Neural progenitor cell (in vitro differentiated cells): Measurements from ENCODE around the gene ZSCAN16. TPM values are rescaled to one million over a fixed set of nuclear protein-coding genes. Genes with fewer than 3 reads are reported as not detected.
"Not testable (repeated sequence)": the region's sequence is repeated elsewhere in the genome, so short reads cannot be mapped to it uniquely, and the experiment has no call there.

ENCODE experiments used
- DNase-seq: peaks from one replicate; pipeline ENCODE4 v3.0.0-alpha.2; 2016; ENCODE audit warnings: low spot score
- H2AFZ ChIP-seq: fragments of 200-600 bp; sonication (generic); replicated peaks from 2 replicates; pipeline ENCODE4 v1.6.1; 2016; ENCODE audit warnings: antibody characterized with exemption
- H3F3A ChIP-seq: fragments of 200-600 bp; sonication (generic); 2 replicates; pipeline ENCODE4 v1.6.1; 2016; ENCODE audit warnings: antibody characterized with exemption, low read depth
- H3K27ac ChIP-seq: fragments of 200-600 bp; sonication (generic); 2 replicates; pipeline ENCODE4 v1.5.1; 2016; ENCODE audit warnings: mild to moderate bottlenecking
- H3K27me3 ChIP-seq: fragments of 200-600 bp; sonication (generic); 2 replicates; pipeline ENCODE4 v1.6.1; 2016; ENCODE audit warnings: mild to moderate bottlenecking, moderate library complexity
- H3K36me3 ChIP-seq: fragments of 200-600 bp; sonication (generic); 2 replicates; pipeline ENCODE4 v1.5.1; 2016
- H3K4me1 ChIP-seq: fragments of 200-600 bp; sonication (generic); 2 replicates; pipeline ENCODE4 v1.6.1; 2016; ENCODE audit warnings: mixed run types
- H3K4me2 ChIP-seq: fragments of 200-600 bp; sonication (generic); 2 replicates; pipeline ENCODE4 v1.6.1; 2016
- H3K4me3 ChIP-seq: fragments of 200-600 bp; sonication (generic); 2 replicates; pipeline ENCODE4 v1.5.1; 2016
- H3K79me2 ChIP-seq: fragments of 200-600 bp; sonication (generic); 2 replicates; pipeline ENCODE4 v1.6.1; 2016; ENCODE audit warnings: low read depth
- H3K9ac ChIP-seq: fragments of 200-600 bp; sonication (generic); 2 replicates; pipeline ENCODE4 v1.6.1; 2016
- H3K9me3 ChIP-seq: fragments of 200-600 bp; sonication (generic); 2 replicates; pipeline ENCODE4 v1.5.1; 2016; ENCODE audit warnings: low read depth
- H4K20me1 ChIP-seq: fragments of 200-600 bp; sonication (generic); 2 replicates; pipeline ENCODE4 v1.6.1; 2016; ENCODE audit warnings: low read depth
- H3K27ac Mint-ChIP-seq: 3 replicates; pipeline ENCODE4 v1.8.0; 2021; ENCODE audit warnings: mixed read lengths
- H3K27me3 Mint-ChIP-seq: 2 replicates; pipeline ENCODE4 v1.8.0; 2022; ENCODE audit warnings: low read depth, mild to moderate bottlenecking, inconsistent platforms, moderate library complexity, mixed read lengths; ENCODE audit not compliant: insufficient read depth
- H3K36me3 Mint-ChIP-seq: 3 replicates; pipeline ENCODE4 v1.8.0; 2021; ENCODE audit warnings: mixed read lengths
- H3K4me1 Mint-ChIP-seq: 3 replicates; pipeline ENCODE4 v1.8.0; 2021; ENCODE audit warnings: mixed read lengths
- H3K4me3 Mint-ChIP-seq: 3 replicates; pipeline ENCODE4 v1.8.0; 2021; ENCODE audit warnings: mild to moderate bottlenecking, moderate library complexity, mixed read lengths
- H3K9me3 Mint-ChIP-seq: 3 replicates; pipeline ENCODE4 v1.8.0; 2020; ENCODE audit warnings: mixed read lengths
- CTCF ChIP-seq: fragments of 200-600 bp; sonication (generic); IDR thresholded peaks from 2 replicates; pipeline ENCODE4 v1.5.1; 2017; ENCODE audit warnings: antibody characterized with exemption, mild to moderate bottlenecking
- EZH2 ChIP-seq: fragments of 200-600 bp; sonication (generic); IDR thresholded peaks from 2 replicates; pipeline ENCODE4 v1.6.1; 2017; ENCODE audit warnings: antibody characterized with exemption, mild to moderate bottlenecking, moderate library complexity
- EZH2phosphoT487 ChIP-seq: fragments of 200-600 bp; sonication (generic); IDR thresholded peaks from 2 replicates; pipeline ENCODE4 v1.6.1; 2017; ENCODE audit warnings: antibody characterized with exemption
- total RNA-seq: library from RNA; depleted of rRNA; stranded (reverse); fragments of >200 nt; gene quantifications from 2 replicates; pipeline ENCODE4 v1.2.3, GENCODE V29; 2015; ENCODE audit warnings: low replicate concordance

ZSCAN16 gene
- total RNA-seq = 8.4 and 17.7 TPM in 2 replicates

GRCh38 chr6:28124350-28124970 is at the start of gene ZSCAN16:
ZSCAN16 (plus strand) TSS chr6:28124609; CDS start chr6:28125444, 835 bp downstream.
- Histone ChIP-seq H3K9ac (peak within 1 kb of the TSS; percentile 35), H3K79me2 (peaks cover 64% of the 10 kb centered on the region), H3K4me3 (peak within 1 kb of the TSS; percentile 78), H4K20me1 (peaks cover 34% of the 10 kb centered on the region), H3K9me3 (no peaks in the 10 kb centered on the region), H3K4me1 (peaks cover 14% of the 10 kb centered on the region), H3K36me3 (peaks cover 26% of the 10 kb centered on the region), H2AFZ (peak within 1 kb of the TSS; percentile 90), H3K27ac (no peak within 1 kb of the TSS), H3K27me3 (no peaks in the 10 kb centered on the region), H3F3A (peaks cover 2% of the 10 kb centered on the region), H3K4me2 (peak within 1 kb of the TSS; percentile 89)
- Mint-ChIP-seq H3K4me1 (peaks cover 20% of the 10 kb centered on the region), H3K9me3 (no peaks in the 10 kb centered on the region), H3K4me3 (peak within 1 kb of the TSS; percentile 97), H3K36me3 (peaks cover 15% of the 10 kb centered on the region), H3K27ac (peak within 1 kb of the TSS; percentile 94), H3K27me3 (no peaks in the 10 kb centered on the region)
- TF ChIP-seq EZH2 = no peak
- TF ChIP-seq CTCF = no peak
- TF ChIP-seq EZH2phosphoT487 = no peak
- peak; percentile 95 for DNase-seq

DNA sequence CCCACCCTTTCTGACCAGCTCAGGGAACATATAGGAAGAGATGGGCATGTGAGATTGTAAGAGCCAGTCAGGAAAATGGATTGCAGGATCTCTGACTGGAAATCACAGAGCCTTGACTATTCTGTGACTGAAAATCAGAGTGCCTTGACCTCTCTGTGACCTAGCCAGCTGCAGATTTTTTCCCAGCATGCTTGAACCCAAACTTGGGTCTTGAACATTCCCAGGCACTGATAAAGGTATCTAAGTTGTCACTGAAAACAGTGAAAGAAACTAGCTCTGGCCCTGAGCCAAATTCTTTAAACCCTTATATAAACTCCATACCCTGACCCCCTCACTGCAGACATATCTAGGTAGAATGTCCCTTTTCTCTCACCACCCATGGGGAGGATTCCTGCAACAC is 46.4 kb upstream of the ZSCAN16 start:
- H3K27ac ChIP-seq = no peak overlapping the region
- no peaks in the 10 kb centered on the region for H3K27me3 ChIP-seq
- Mint-ChIP-seq H3K9me3 (no peaks in the 10 kb centered on the region), H3K4me3 (peak overlapping the region; percentile 99), H3K27me3 (no peaks in the 10 kb centered on the region), H3K27ac (no peak overlapping the region), H3K36me3 (no peaks in the 10 kb centered on the region), H3K4me1 (peaks cover 9% of the 10 kb centered on the region)
- DNase-seq = no peak
- H3K9ac ChIP-seq = no peak overlapping the region
- H3K79me2 ChIP-seq = peaks cover 10% of the 10 kb centered on the region
- no peaks in the 10 kb centered on the region for H3K4me1 ChIP-seq
- H4K20me1 ChIP-seq = no peaks in the 10 kb centered on the region
- no peaks in the 10 kb centered on the region for H3F3A ChIP-seq
- no peaks in the 10 kb centered on the region for H3K9me3 ChIP-seq
- H3K4me3 ChIP-seq = no peak overlapping the region
- H3K36me3 ChIP-seq = no peaks in the 10 kb centered on the region
- no peak for TF ChIP-seq CTCF
- TF ChIP-seq EZH2phosphoT487 = no peak
- no peak for TF ChIP-seq EZH2
- H2AFZ ChIP-seq = no peak overlapping the region
- H3K4me2 ChIP-seq = no peak overlapping the region

DNA sequence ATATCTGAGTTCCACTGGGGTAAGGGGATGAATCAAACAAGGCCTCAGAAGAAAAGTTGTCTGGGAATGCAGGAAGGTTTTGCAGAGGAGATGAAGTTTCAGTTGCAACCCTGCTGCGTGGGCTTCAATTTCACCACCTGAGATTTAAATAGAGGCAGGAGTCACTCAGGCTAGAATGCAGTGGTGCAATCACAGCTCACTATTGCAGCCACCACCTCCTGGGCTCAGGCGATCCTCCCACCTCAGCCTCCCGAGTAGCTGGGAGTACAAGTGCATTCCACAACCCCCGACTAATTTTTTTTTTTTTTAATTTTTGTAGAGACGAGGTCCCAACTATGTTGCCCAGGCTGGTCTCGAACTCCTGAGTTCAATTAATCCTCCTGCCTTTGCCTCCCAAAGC is 45.6 kb upstream of the ZSCAN16 start:
- peaks cover 9% of the 10 kb centered on the region for H3K4me1 Mint-ChIP-seq
- no peak for DNase-seq
- H3K36me3 Mint-ChIP-seq = no peaks in the 10 kb centered on the region
- Histone ChIP-seq H2AFZ (no peak overlapping the region), H3K79me2 (peaks cover 10% of the 10 kb centered on the region), H3K36me3 (no peaks in the 10 kb centered on the region), H3K4me1 (no peaks in the 10 kb centered on the region), H3K9me3 (no peaks in the 10 kb centered on the region), H4K20me1 (no peaks in the 10 kb centered on the region), H3K27ac (no peak overlapping the region), H3F3A (no peaks in the 10 kb centered on the region), H3K4me3 (no peak overlapping the region), H3K4me2 (no peak overlapping the region), H3K9ac (no peak overlapping the region), H3K27me3 (no peaks in the 10 kb centered on the region)
- no peaks in the 10 kb centered on the region for H3K27me3 Mint-ChIP-seq
- no peak overlapping the region for H3K27ac Mint-ChIP-seq
- H3K4me3 Mint-ChIP-seq = peak overlapping the region; percentile 99
- no peak for TF ChIP-seq EZH2
- no peak for TF ChIP-seq EZH2phosphoT487
- TF ChIP-seq CTCF = no peak
- H3K9me3 Mint-ChIP-seq = no peaks in the 10 kb centered on the region

DNA sequence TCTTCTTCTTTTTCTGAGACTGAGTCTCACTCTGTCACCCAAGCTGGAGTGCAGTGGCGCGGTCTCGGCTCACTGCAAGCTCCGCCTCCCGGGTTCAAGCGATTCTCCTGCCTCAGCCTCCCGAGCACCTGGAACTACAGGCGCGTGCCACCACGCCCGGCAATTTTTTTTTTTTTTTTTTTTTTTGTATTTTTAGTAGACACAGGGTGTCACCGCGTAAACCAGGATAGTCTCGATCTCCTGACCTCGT is 44.1 kb upstream of the ZSCAN16 start, which contains the start of gene ZNF165:
Gene ZNF165, plus strand, starts transcription at position 188 of the 250 bp plus-strand sequence. CDS start 4,913 bp downstream, outside the sequence.
- H3K27ac ChIP-seq, H3F3A ChIP-seq, H3K9me3 ChIP-seq, H3K36me3 Mint-ChIP-seq, H3K27me3 ChIP-seq, H3K4me1 ChIP-seq, H3K79me2 ChIP-seq, DNase-seq, H3K9me3 Mint-ChIP-seq, H3K36me3 ChIP-seq, H3K27me3 Mint-ChIP-seq, H3K4me1 Mint-ChIP-seq, H4K20me1 ChIP-seq: not testable (repeated sequence)
- H3K27ac Mint-ChIP-seq = peak within 1 kb of the TSS; percentile 99
- H3K4me3 Mint-ChIP-seq = peak within 1 kb of the TSS; percentile 99
- Histone ChIP-seq H3K4me3 (peak within 1 kb of the TSS; percentile 97), H3K9ac (peak within 1 kb of the TSS; percentile 80), H2AFZ (peak within 1 kb of the TSS; percentile 97), H3K4me2 (peak within 1 kb of the TSS; percentile 85)
